NB4 (cell line): ENCODE measurements around the gene FAM193A.

Experiments
- DNase-seq: peaks from one replicate; pipeline ENCODE4 v3.0.0; 2010; ENCODE audit warnings: low read depth
- H3K4me3 ChIP-seq: one replicate; pipeline ENCODE4 v1.5.1; 2011; ENCODE audit warnings: mild to moderate bottlenecking, low read depth, low read length, moderate library complexity
- CTCF ChIP-seq: IDR thresholded peaks from one replicate; pipeline ENCODE4 v1.5.1; 2012; ENCODE audit warnings: low read depth, low read length
- MAX ChIP-seq: IDR thresholded peaks from 2 replicates; pipeline ENCODE4 v1.6.1; 2011; ENCODE audit warnings: low read depth, low read length
- MYC ChIP-seq: IDR thresholded peaks from 2 replicates; pipeline ENCODE4 v1.6.1; 2011; ENCODE audit warnings: low read depth, low read length
- POLR2A ChIP-seq: IDR thresholded peaks from 2 replicates; pipeline ENCODE4 v1.6.1; 2011; ENCODE audit warnings: mild to moderate bottlenecking; ENCODE audit not compliant: insufficient read length; ENCODE audit errors: extremely low read depth

FAM193A gene

GRCh38 chr4:2492970-2493369 is 43.5 kb upstream of the FAM193A start:
- no peak overlapping the region for H3K4me3 ChIP-seq
- DNase-seq: no peak
- TF ChIP-seq POLR2A: no peak
- no peak for TF ChIP-seq MAX
- TF ChIP-seq MYC: no peak
- TF ChIP-seq CTCF: no peak

- TF ChIP-seq POLR2A (no peak), CTCF (no peak), MAX (no peak), MYC (no peak)
- no peak for DNase-seq
- H3K4me3 ChIP-seq: no peak overlapping the region
These were observed 41.5 kb upstream of the FAM193A start for GRCh38 chr4:2494992-2495391.

GRCh38 chr4:2497324-2497723 is 39.1 kb upstream of the FAM193A start:
- TF ChIP-seq POLR2A (no peak), CTCF (no peak), MYC (no peak), MAX (no peak)
- H3K4me3 ChIP-seq: no peak overlapping the region
- no peak for DNase-seq

GRCh38 chr4:2497931-2498330 is 38.5 kb upstream of the FAM193A start:
- TF ChIP-seq MYC (no peak), CTCF (no peak), POLR2A (no peak), MAX (no peak)
- H3K4me3 ChIP-seq: no peak overlapping the region
- DNase-seq: no peak

- TF ChIP-seq MYC (no peak), POLR2A (no peak), CTCF (no peak), MAX (no peak)
- DNase-seq: no peak
- no peak overlapping the region for H3K4me3 ChIP-seq
These were observed 35.9 kb upstream of the FAM193A start for GRCh38 chr4:2500547-2500946.
